Transverse colon (tissue), 4 donors: Measurements from ENCODE around the gene ZNF791.

ENCODE experiments used
- CTCF ChIP-seq, 5 experiments: fragments of 200-600 bp in 3 of 5; fragments of 450-650 bp in 2 of 5; sonication (generic) in 3 of 5; IDR thresholded peaks; 1 replicate in 2 of 5; 2 replicates in 3 of 5; pipeline ENCODE4 v1.5.1; 2016 to 2017; ENCODE audit warnings: antibody characterized with exemption in 5 of 5, inconsistent platforms in 3 of 5, mild to moderate bottlenecking in 2 of 5, moderate library complexity in 1 of 5
- EP300 ChIP-seq: sonication (generic); formaldehyde crosslinking; IDR thresholded peaks from one replicate; pipeline ENCODE4 v1.6.1; 2017; ENCODE audit warnings: antibody characterized with exemption, low read depth
- POLR2A ChIP-seq: fragments of 450-650 bp; IDR thresholded peaks from one replicate; pipeline ENCODE4 v1.6.1; 2016; ENCODE audit warnings: antibody characterized with exemption, mild to moderate bottlenecking, moderate library complexity
- POLR2AphosphoS5 ChIP-seq, 3 donors: sonication (generic); formaldehyde crosslinking; IDR thresholded peaks; one replicate each; pipeline ENCODE4 v1.6.1; 2016; ENCODE audit warnings: antibody characterized with exemption in 3 of 3

GRCh38 chr19:12675399-12675798 lies 64.7 kb downstream of the ZNF791 start:
- TF ChIP-seq POLR2AphosphoS5 (IDR thresholded peaks at IDR 0.05) (no peak), CTCF (IDR thresholded peaks at IDR 0.05) (no peak), POLR2A (no peak), EP300 (no peak)
